ENCODE data around the gene CDH13.

The CDH13 gene

GRCh38 chr16:83176802-83177201 is 550.0 kb downstream of the CDH13 start:
- H3K27me3 Mint-ChIP-seq = peaks cover 3% of the 10 kb centered on the region
- H3K4me1 Mint-ChIP-seq (ENCODE audit: low read depth) = no peaks in the 10 kb centered on the region
- no peak for DNase-seq
- no peak overlapping the region for H3K4me3 Mint-ChIP-seq
- H3K9me3 Mint-ChIP-seq = no peaks in the 10 kb centered on the region
- no peak overlapping the region for H3K27ac Mint-ChIP-seq
- no peaks in the 10 kb centered on the region for H3K36me3 Mint-ChIP-seq (ENCODE audit: low read depth)

- Mint-ChIP-seq H3K27me3 (peaks cover 2% of the 10 kb centered on the region), H3K27ac (no peak overlapping the region), H3K4me3 (no peak overlapping the region), H3K4me1 (ENCODE audit: low read depth) (peaks cover 2% of the 10 kb centered on the region), H3K9me3 (no peaks in the 10 kb centered on the region), H3K36me3 (ENCODE audit: low read depth) (no peaks in the 10 kb centered on the region)
- DNase-seq = no peak
These were observed 559.1 kb downstream of the CDH13 start for GRCh38 chr16:83185902-83186301.

GRCh38 chr16:83187405-83187804 is 560.6 kb downstream of the CDH13 start:
- Mint-ChIP-seq H3K4me1 (ENCODE audit: low read depth) (peaks cover 2% of the 10 kb centered on the region), H3K36me3 (ENCODE audit: low read depth) (no peaks in the 10 kb centered on the region), H3K9me3 (no peaks in the 10 kb centered on the region), H3K4me3 (no peak overlapping the region), H3K27me3 (peaks cover 2% of the 10 kb centered on the region), H3K27ac (no peak overlapping the region)
- no peak for DNase-seq

- DNase-seq = no peak
- Mint-ChIP-seq H3K27me3 (peaks cover 6% of the 10 kb centered on the region), H3K9me3 (peaks cover 5% of the 10 kb centered on the region), H3K27ac (no peak overlapping the region), H3K36me3 (ENCODE audit: low read depth) (no peaks in the 10 kb centered on the region), H3K4me1 (ENCODE audit: low read depth) (no peaks in the 10 kb centered on the region), H3K4me3 (no peak overlapping the region)
These were observed 570.0 kb downstream of the CDH13 start for GRCh38 chr16:83196796-83197195.

GRCh38 chr16:83197450-83197849 is 570.7 kb downstream of the CDH13 start:
- no peak overlapping the region for H3K27ac Mint-ChIP-seq
- no peak for DNase-seq
- H3K4me1 Mint-ChIP-seq (ENCODE audit: low read depth) = no peaks in the 10 kb centered on the region
- no peak overlapping the region for H3K4me3 Mint-ChIP-seq
- peaks cover 5% of the 10 kb centered on the region for H3K9me3 Mint-ChIP-seq
- no peaks in the 10 kb centered on the region for H3K36me3 Mint-ChIP-seq (ENCODE audit: low read depth)
- peaks cover 5% of the 10 kb centered on the region for H3K27me3 Mint-ChIP-seq

- H3K27ac Mint-ChIP-seq = no peak overlapping the region
- no peaks in the 10 kb centered on the region for H3K36me3 Mint-ChIP-seq (ENCODE audit: low read depth)
- H3K4me3 Mint-ChIP-seq = no peak overlapping the region
- peaks cover 5% of the 10 kb centered on the region for H3K9me3 Mint-ChIP-seq
- H3K4me1 Mint-ChIP-seq (ENCODE audit: low read depth) = no peaks in the 10 kb centered on the region
- no peak for DNase-seq
- H3K27me3 Mint-ChIP-seq = no peaks in the 10 kb centered on the region
These were observed 572.2 kb downstream of the CDH13 start for GRCh38 chr16:83198977-83199376.

GRCh38 chr16:83200005-83200779 is 573.4 kb downstream of the CDH13 start:
- peaks cover 4% of the 10 kb centered on the region for H3K9me3 Mint-ChIP-seq

GRCh38 chr16:83201748-83202147 is 575.0 kb downstream of the CDH13 start:
- Mint-ChIP-seq H3K4me3 (no peak overlapping the region), H3K36me3 (ENCODE audit: low read depth) (no peaks in the 10 kb centered on the region), H3K4me1 (ENCODE audit: low read depth) (no peaks in the 10 kb centered on the region), H3K27ac (no peak overlapping the region), H3K9me3 (peaks cover 2% of the 10 kb centered on the region), H3K27me3 (no peaks in the 10 kb centered on the region)
- no peak for DNase-seq

More at GRCh38 chr16:83200005-83200779, 573.4 kb downstream of the CDH13 start:
- H3K27me3 Mint-ChIP-seq = no peaks in the 10 kb centered on the region
- H3K4me1 Mint-ChIP-seq (ENCODE audit: low read depth) = no peaks in the 10 kb centered on the region
- H3K36me3 Mint-ChIP-seq (ENCODE audit: low read depth) = no peaks in the 10 kb centered on the region
- DNase-seq = no peak
- no peak overlapping the region for H3K4me3 Mint-ChIP-seq
- H3K27ac Mint-ChIP-seq = no peak overlapping the region

- H3K4me3 Mint-ChIP-seq = no peak overlapping the region
- DNase-seq = no peak
These were observed 579.1 kb downstream of the CDH13 start for GRCh38 chr16:83205896-83206295.

GRCh38 chr16:83206426-83206825 is 579.7 kb downstream of the CDH13 start:
- DNase-seq = no peak
- Mint-ChIP-seq H3K4me3 (no peak overlapping the region), H3K27ac (no peak overlapping the region), H3K9me3 (peaks cover 2% of the 10 kb centered on the region), H3K27me3 (no peaks in the 10 kb centered on the region), H3K36me3 (ENCODE audit: low read depth) (no peaks in the 10 kb centered on the region), H3K4me1 (ENCODE audit: low read depth) (no peaks in the 10 kb centered on the region)

More at GRCh38 chr16:83205896-83206295, 579.1 kb downstream of the CDH13 start:
- H3K27me3 Mint-ChIP-seq = no peaks in the 10 kb centered on the region
- H3K27ac Mint-ChIP-seq = no peak overlapping the region
- H3K4me1 Mint-ChIP-seq (ENCODE audit: low read depth) = no peaks in the 10 kb centered on the region
- no peaks in the 10 kb centered on the region for H3K36me3 Mint-ChIP-seq (ENCODE audit: low read depth)
- peaks cover 2% of the 10 kb centered on the region for H3K9me3 Mint-ChIP-seq

GRCh38 chr16:83211711-83212110 is 584.9 kb downstream of the CDH13 start:
- DNase-seq = no peak
- Mint-ChIP-seq H3K36me3 (ENCODE audit: low read depth) (no peaks in the 10 kb centered on the region), H3K4me3 (no peak overlapping the region), H3K27me3 (peaks cover 2% of the 10 kb centered on the region), H3K27ac (no peak overlapping the region), H3K9me3 (peaks cover 2% of the 10 kb centered on the region), H3K4me1 (ENCODE audit: low read depth) (no peaks in the 10 kb centered on the region)

- Mint-ChIP-seq H3K27me3 (peaks cover 2% of the 10 kb centered on the region), H3K36me3 (ENCODE audit: low read depth) (no peaks in the 10 kb centered on the region), H3K4me3 (no peak overlapping the region), H3K27ac (no peak overlapping the region), H3K9me3 (peaks cover 2% of the 10 kb centered on the region), H3K4me1 (ENCODE audit: low read depth) (no peaks in the 10 kb centered on the region)
- DNase-seq = no peak
These were observed 585.6 kb downstream of the CDH13 start for GRCh38 chr16:83212301-83212841.

- peaks cover 2% of the 10 kb centered on the region for H3K27me3 Mint-ChIP-seq
- no peak overlapping the region for H3K4me3 Mint-ChIP-seq
- H3K9me3 Mint-ChIP-seq = peaks cover 2% of the 10 kb centered on the region
- H3K36me3 Mint-ChIP-seq (ENCODE audit: low read depth) = no peaks in the 10 kb centered on the region
- H3K27ac Mint-ChIP-seq = no peak overlapping the region
- H3K4me1 Mint-ChIP-seq (ENCODE audit: low read depth) = no peaks in the 10 kb centered on the region
- no peak for DNase-seq
These were observed 587.9 kb downstream of the CDH13 start for GRCh38 chr16:83214671-83215070.

- H3K4me1 Mint-ChIP-seq (ENCODE audit: low read depth) = no peaks in the 10 kb centered on the region
- H3K36me3 Mint-ChIP-seq (ENCODE audit: low read depth) = no peaks in the 10 kb centered on the region
- peak; percentile 56 for DNase-seq
- H3K27ac Mint-ChIP-seq = no peak overlapping the region
- peaks cover 2% of the 10 kb centered on the region for H3K27me3 Mint-ChIP-seq
- peaks cover 2% of the 10 kb centered on the region for H3K9me3 Mint-ChIP-seq
- H3K4me3 Mint-ChIP-seq = no peak overlapping the region
These were observed 588.7 kb downstream of the CDH13 start for GRCh38 chr16:83215406-83216001.

GRCh38 chr16:83219285-83219684 is 592.5 kb downstream of the CDH13 start:
- no peaks in the 10 kb centered on the region for H3K4me1 Mint-ChIP-seq (ENCODE audit: low read depth)
- no peak overlapping the region for H3K4me3 Mint-ChIP-seq
- H3K27me3 Mint-ChIP-seq = no peaks in the 10 kb centered on the region
- H3K36me3 Mint-ChIP-seq (ENCODE audit: low read depth) = no peaks in the 10 kb centered on the region
- no peak for DNase-seq
- H3K9me3 Mint-ChIP-seq = no peaks in the 10 kb centered on the region
- no peak overlapping the region for H3K27ac Mint-ChIP-seq

All from activated T-cell treated with anti-CD3 and anti-CD28 coated beads, Interleukin-2, amount 50 U/mL, for 24 hours (primary cell).